ENCODE measurements around the gene ACADL. TPM values are rescaled to one million over a fixed set of nuclear protein-coding genes. Genes with fewer than 3 reads are reported as not detected.
A peak's percentile ranks its signal among the peaks of the same experiment; 100 is the strongest.

The ACADL gene
- total and polyA plus RNA-seq, 2 of the 13 experiments (the other 11 are each of a cell fraction or from before 2014, with no cell fraction given), result not detected

- TF ChIP-seq POLR2G (IDR thresholded peaks at IDR 0.05; ENCODE audit: low read depth, low read length) (no peak), RAD21 (CRISPR knock-in tag; IDR thresholded peaks at IDR 0.05) (peak; percentile 82), ZZZ3 (CRISPR knock-in tag; IDR thresholded peaks at IDR 0.05; ENCODE audit: borderline replicate concordance) (no peak), ZNF619 (CRISPR knock-in tag; IDR thresholded peaks at IDR 0.05) (no peak), CENPT (CRISPR knock-in tag; IDR thresholded peaks at IDR 0.05; ENCODE audit: low read depth) (no peak), ELF3 (CRISPR knock-in tag; IDR thresholded peaks at IDR 0.05) (0 out of 2 replicates have a peak, but pooled peaks have one; percentile 31), HINFP (CRISPR knock-in tag; IDR thresholded peaks at IDR 0.05; ENCODE audit: low read depth) (no peak), ZNF276 (CRISPR knock-in tag; IDR thresholded peaks at IDR 0.05; ENCODE audit: low read depth) (no peak), ZNF496 (CRISPR knock-in tag; IDR thresholded peaks at IDR 0.05; ENCODE audit: insufficient replicate concordance) (no peak), SMC3 (IDR thresholded peaks at IDR 0.05; ENCODE audit: low read length) (peak; percentile 93), FIP1L1 (IDR thresholded peaks at IDR 0.05; ENCODE audit: borderline replicate concordance, insufficient read depth, low read depth, low read length) (no peak), ZNF788 (CRISPR knock-in tag; IDR thresholded peaks at IDR 0.05; ENCODE audit: borderline replicate concordance) (no peak), CTCF (CRISPR knock-in tag; IDR thresholded peaks at IDR 0.05) (peak; percentile 77), SP5 (CRISPR knock-in tag; IDR thresholded peaks at IDR 0.05; ENCODE audit: borderline replicate concordance, low read depth) (no peak), IRF2 (CRISPR knock-in tag; IDR thresholded peaks at IDR 0.05) (no peak), ZNF18 (CRISPR knock-in tag; IDR thresholded peaks at IDR 0.05; ENCODE audit: insufficient replicate concordance) (no peak), ARNTL (CRISPR knock-in tag; IDR thresholded peaks at IDR 0.05) (no peak), SAP130 (CRISPR knock-in tag; IDR thresholded peaks at IDR 0.05; ENCODE audit: low read depth) (0 out of 2 replicates have a peak, but pooled peaks have one; percentile 25)
Measured at GRCh38 chr2:210195101-210195852, 30.0 kb downstream of the ACADL start (continued).

Measured in HepG2 (cell line).